HCT116 (cell line): Measurements from ENCODE around the gene BPIFB4.

Experiments used
- FOSL1 ChIP-seq: IDR thresholded peaks from 2 replicates; pipeline ENCODE4 v1.6.1; 2012; ENCODE audit warnings: low read depth
- POLR2AphosphoS5 ChIP-seq: IDR thresholded peaks from 2 replicates; pipeline ENCODE4 v1.6.1; 2011; ENCODE audit warnings: mild to moderate bottlenecking, low read depth, low read length, moderate library complexity
- SIN3A ChIP-seq: IDR thresholded peaks from 2 replicates; pipeline ENCODE4 v1.6.1; 2012; ENCODE audit warnings: low read depth
- TF ChIP-seq, protein P1 (sequence below), 3 experiments: fragments of 200-600 bp in 1 of 3; sonication (generic) in 1 of 3; IDR thresholded peaks in 2 of 3; conservative IDR thresholded peaks in 1 of 3; 2 replicates each; pipeline ENCODE4 v1.5.1; 2012 to 2017; ENCODE audit warnings: low read depth in 2 of 3, low read length in 2 of 3, antibody characterized with exemption in 1 of 3, borderline replicate concordance in 1 of 3, control low read depth in 1 of 3, mild to moderate bottlenecking in 1 of 3, mixed read lengths in 1 of 3, mixed run types in 1 of 3, moderate library complexity in 1 of 3; ENCODE audit not compliant: insufficient read depth in 1 of 3

DNA sequence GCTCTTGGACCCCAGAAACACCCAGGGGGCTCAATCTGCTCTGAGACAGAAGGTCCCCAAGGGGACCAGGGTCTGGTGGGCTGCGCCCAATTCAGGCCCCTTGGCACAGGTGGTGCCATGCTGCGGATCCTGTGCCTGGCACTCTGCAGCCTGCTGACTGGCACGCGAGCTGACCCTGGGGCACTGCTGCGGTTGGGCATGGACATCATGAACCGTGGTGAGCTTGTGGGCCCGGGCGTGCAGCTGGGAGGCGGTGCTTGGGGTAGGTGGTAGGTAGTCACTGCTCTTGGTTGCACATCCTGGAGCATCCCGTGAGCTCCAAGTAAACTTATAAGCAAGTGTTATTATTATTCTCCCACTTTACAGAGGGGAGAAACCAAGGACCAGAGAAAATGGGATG lies 47.9 kb upstream of the BPIFB4 start, which contains the start of gene BPIFB6:
- no peak for TF ChIP-seq FOSL1
- no peak for TF ChIP-seq SIN3A
- TF ChIP-seq, protein P1, sequence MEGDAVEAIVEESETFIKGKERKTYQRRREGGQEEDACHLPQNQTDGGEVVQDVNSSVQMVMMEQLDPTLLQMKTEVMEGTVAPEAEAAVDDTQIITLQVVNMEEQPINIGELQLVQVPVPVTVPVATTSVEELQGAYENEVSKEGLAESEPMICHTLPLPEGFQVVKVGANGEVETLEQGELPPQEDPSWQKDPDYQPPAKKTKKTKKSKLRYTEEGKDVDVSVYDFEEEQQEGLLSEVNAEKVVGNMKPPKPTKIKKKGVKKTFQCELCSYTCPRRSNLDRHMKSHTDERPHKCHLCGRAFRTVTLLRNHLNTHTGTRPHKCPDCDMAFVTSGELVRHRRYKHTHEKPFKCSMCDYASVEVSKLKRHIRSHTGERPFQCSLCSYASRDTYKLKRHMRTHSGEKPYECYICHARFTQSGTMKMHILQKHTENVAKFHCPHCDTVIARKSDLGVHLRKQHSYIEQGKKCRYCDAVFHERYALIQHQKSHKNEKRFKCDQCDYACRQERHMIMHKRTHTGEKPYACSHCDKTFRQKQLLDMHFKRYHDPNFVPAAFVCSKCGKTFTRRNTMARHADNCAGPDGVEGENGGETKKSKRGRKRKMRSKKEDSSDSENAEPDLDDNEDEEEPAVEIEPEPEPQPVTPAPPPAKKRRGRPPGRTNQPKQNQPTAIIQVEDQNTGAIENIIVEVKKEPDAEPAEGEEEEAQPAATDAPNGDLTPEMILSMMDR (IDR thresholded peaks at IDR 0.05 in 2 of 3, conservative IDR thresholded peaks at IDR 0.05 in 1 of 3; ENCODE audit: borderline replicate concordance in 1 of 3, insufficient read depth in 1 of 3, low read depth in 2 of 3, low read length in 2 of 3) = no peak
- TF ChIP-seq POLR2AphosphoS5 = no peak
